ENCODE results near the gene APP.

The APP gene

DNA sequence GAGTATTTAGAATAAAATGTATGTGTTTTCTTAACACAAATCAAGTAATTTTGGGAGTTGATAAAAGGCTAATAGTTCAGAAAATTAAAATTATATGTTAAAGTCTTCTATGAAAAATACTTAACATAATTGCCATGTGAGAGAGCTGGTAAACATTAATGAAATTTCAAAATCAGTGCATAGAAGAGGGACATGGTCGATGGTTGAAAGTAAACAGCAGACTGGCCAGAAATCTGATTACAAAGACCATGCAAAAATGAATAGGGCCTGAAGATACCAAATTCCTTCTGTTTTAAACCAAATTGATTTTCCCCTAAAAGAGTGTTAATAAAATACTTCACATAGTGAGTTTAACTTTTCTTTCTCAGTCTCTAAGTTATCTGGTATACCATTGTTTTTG, 307.5 kb downstream of the APP start:
- Histone ChIP-seq H3K36me3 (ENCODE audit: insufficient read depth, low read length) (no peaks in the 10 kb centered on the region), H3K9me2 (replicated peaks; ENCODE audit: low read depth, low read length) (no peaks in the 10 kb centered on the region), H3K4me1 (ENCODE audit: insufficient read depth, low read length, poor library complexity, severe bottlenecking) (no peaks in the 10 kb centered on the region), H3K4me3 (ENCODE audit: low read length, poor library complexity, severe bottlenecking) (no peak overlapping the region), H3K79me2 (ENCODE audit: insufficient read depth, low read length) (no peaks in the 10 kb centered on the region), H4K20me1 (ENCODE audit: insufficient read depth, low read length, poor library complexity, severe bottlenecking) (no peaks in the 10 kb centered on the region), H3K9me3 (ENCODE audit: insufficient read depth, low read depth, low read length) (no peaks in the 10 kb centered on the region), H3K4me2 (ENCODE audit: low read depth, low read length, poor library complexity, severe bottlenecking) (no peak overlapping the region), H2AFZ (ENCODE audit: low read length) (no peak overlapping the region), H3K9ac (ENCODE audit: low read depth, low read length, poor library complexity, severe bottlenecking) (no peak overlapping the region), H3F3A (ENCODE audit: low read depth) (no peaks in the 10 kb centered on the region), H3K27me3 (ENCODE audit: insufficient read depth, low read length, poor library complexity, severe bottlenecking) (no peaks in the 10 kb centered on the region)
- TF ChIP-seq, protein P1, sequence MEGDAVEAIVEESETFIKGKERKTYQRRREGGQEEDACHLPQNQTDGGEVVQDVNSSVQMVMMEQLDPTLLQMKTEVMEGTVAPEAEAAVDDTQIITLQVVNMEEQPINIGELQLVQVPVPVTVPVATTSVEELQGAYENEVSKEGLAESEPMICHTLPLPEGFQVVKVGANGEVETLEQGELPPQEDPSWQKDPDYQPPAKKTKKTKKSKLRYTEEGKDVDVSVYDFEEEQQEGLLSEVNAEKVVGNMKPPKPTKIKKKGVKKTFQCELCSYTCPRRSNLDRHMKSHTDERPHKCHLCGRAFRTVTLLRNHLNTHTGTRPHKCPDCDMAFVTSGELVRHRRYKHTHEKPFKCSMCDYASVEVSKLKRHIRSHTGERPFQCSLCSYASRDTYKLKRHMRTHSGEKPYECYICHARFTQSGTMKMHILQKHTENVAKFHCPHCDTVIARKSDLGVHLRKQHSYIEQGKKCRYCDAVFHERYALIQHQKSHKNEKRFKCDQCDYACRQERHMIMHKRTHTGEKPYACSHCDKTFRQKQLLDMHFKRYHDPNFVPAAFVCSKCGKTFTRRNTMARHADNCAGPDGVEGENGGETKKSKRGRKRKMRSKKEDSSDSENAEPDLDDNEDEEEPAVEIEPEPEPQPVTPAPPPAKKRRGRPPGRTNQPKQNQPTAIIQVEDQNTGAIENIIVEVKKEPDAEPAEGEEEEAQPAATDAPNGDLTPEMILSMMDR (conservative IDR thresholded peaks at IDR 0.05; ENCODE audit: low read length) = no peak
- TF ChIP-seq EZH2phosphoT487 (IDR thresholded peaks at IDR 0.05; ENCODE audit: borderline replicate concordance) = no peak

DNA sequence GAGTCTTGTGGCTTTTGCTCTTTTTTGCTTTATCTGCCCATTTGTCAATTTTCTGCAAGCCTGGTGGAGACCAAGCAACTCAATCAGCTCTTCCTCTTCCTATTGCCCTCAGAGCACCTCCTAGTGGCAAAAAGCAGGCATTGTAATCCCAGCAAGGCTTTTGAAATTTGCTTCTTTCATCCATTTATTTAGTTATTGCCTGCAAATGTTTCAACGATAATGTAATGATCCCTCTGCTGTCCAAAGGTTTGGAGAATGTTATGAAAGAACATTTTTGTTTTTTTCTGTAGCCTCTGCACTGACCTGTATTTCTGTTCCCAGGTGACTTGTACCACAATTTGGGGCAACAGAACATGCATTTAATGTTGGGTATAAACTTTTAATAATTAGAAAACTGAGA, 308.0 kb downstream of the APP start:
- Histone ChIP-seq H3K4me1 (ENCODE audit: insufficient read depth, low read length, poor library complexity, severe bottlenecking) (no peaks in the 10 kb centered on the region), H3F3A (ENCODE audit: low read depth) (no peaks in the 10 kb centered on the region), H3K27me3 (ENCODE audit: insufficient read depth, low read length, poor library complexity, severe bottlenecking) (no peaks in the 10 kb centered on the region), H3K36me3 (ENCODE audit: insufficient read depth, low read length) (no peaks in the 10 kb centered on the region), H3K4me3 (ENCODE audit: low read length, poor library complexity, severe bottlenecking) (no peak overlapping the region), H4K20me1 (ENCODE audit: insufficient read depth, low read length, poor library complexity, severe bottlenecking) (no peaks in the 10 kb centered on the region), H2AFZ (ENCODE audit: low read length) (no peak overlapping the region), H3K9me2 (replicated peaks; ENCODE audit: low read depth, low read length) (no peaks in the 10 kb centered on the region), H3K9me3 (ENCODE audit: insufficient read depth, low read depth, low read length) (no peaks in the 10 kb centered on the region), H3K79me2 (ENCODE audit: insufficient read depth, low read length) (no peaks in the 10 kb centered on the region), H3K4me2 (ENCODE audit: low read depth, low read length, poor library complexity, severe bottlenecking) (no peak overlapping the region), H3K9ac (ENCODE audit: low read depth, low read length, poor library complexity, severe bottlenecking) (no peak overlapping the region)
- TF ChIP-seq, protein P1 (conservative IDR thresholded peaks at IDR 0.05; ENCODE audit: low read length) = peak; percentile 75
- no peak for TF ChIP-seq EZH2phosphoT487 (IDR thresholded peaks at IDR 0.05; ENCODE audit: borderline replicate concordance)

DNA sequence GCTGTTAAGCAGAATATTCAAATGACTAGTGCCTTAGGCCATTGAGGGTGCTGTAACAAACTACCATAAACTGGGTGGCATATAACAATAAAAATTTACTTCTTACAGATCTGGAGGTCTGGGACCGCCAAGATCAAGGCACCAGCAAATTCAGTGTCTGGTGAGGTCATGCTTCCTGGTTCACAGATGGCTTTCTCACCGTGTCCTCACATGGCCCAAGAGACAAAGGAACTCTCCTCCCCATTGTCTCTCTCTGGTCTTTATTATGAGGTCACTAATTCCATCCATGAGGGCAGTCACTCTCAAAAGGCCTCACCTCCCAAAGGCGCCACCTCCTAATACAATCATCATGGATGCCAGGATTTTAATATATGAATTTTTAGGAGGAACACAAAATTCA, 308.5 kb downstream of the APP start:
- Histone ChIP-seq H3K9me3 (ENCODE audit: insufficient read depth, low read depth, low read length) (no peaks in the 10 kb centered on the region), H3K9ac (ENCODE audit: low read depth, low read length, poor library complexity, severe bottlenecking) (no peak overlapping the region), H3F3A (ENCODE audit: low read depth) (no peaks in the 10 kb centered on the region), H3K4me3 (ENCODE audit: low read length, poor library complexity, severe bottlenecking) (no peak overlapping the region), H4K20me1 (ENCODE audit: insufficient read depth, low read length, poor library complexity, severe bottlenecking) (no peaks in the 10 kb centered on the region), H3K79me2 (ENCODE audit: insufficient read depth, low read length) (no peaks in the 10 kb centered on the region), H2AFZ (ENCODE audit: low read length) (peak overlapping the region; percentile 43; the same call in 1 of the 2 replicates), H3K9me2 (replicated peaks; ENCODE audit: low read depth, low read length) (no peaks in the 10 kb centered on the region), H3K4me2 (ENCODE audit: low read depth, low read length, poor library complexity, severe bottlenecking) (no peak overlapping the region), H3K36me3 (ENCODE audit: insufficient read depth, low read length) (no peaks in the 10 kb centered on the region), H3K4me1 (ENCODE audit: insufficient read depth, low read length, poor library complexity, severe bottlenecking) (no peaks in the 10 kb centered on the region), H3K27me3 (ENCODE audit: insufficient read depth, low read length, poor library complexity, severe bottlenecking) (no peaks in the 10 kb centered on the region)
- TF ChIP-seq, protein P1 (conservative IDR thresholded peaks at IDR 0.05; ENCODE audit: low read length) = no peak
- TF ChIP-seq EZH2phosphoT487 (IDR thresholded peaks at IDR 0.05; ENCODE audit: borderline replicate concordance) = no peak

Measured in Loucy (cell line).